ENCODE measurements around the gene MTUS2. TPM values are rescaled to one million over a fixed set of nuclear protein-coding genes. Genes with fewer than 3 reads are reported as not detected.

MTUS2 gene
- total and polyA plus RNA-seq, 3 experiments from 2014 or later, result 0.60 TPM; not detected in 2

- Mint-ChIP-seq H3K27ac (peak overlapping the region in 1 of 8 donors; percentile 61), H3K4me1 (peaks cover 13 to 20% (median 16%) of the 10 kb centered on the region in 3 donors), H3K27me3 (no peaks in the 10 kb centered on the region), H3K4me3 (no peak overlapping the region), H3K9me3 (no peaks in the 10 kb centered on the region), H3K36me3 (peaks cover 5 to 86% (median 17%) of the 10 kb centered on the region in 3 donors)
- DNase-seq, result no peak
- Histone ChIP-seq H3K27ac (ENCODE audit: low read depth, low read length) (no peak overlapping the region), H3K27me3 (ENCODE audit: insufficient read depth, low read length, poor library complexity, severe bottlenecking) (no peaks in the 10 kb centered on the region), H3K36me3 (ENCODE audit: insufficient read depth, low read length) (peaks cover 29% of the 10 kb centered on the region), H3K4me3 (ENCODE audit: low read length) (no peak overlapping the region), H3K9me3 (ENCODE audit: low read length) (no peaks in the 10 kb centered on the region), H3K4me1 (ENCODE audit: insufficient read depth, low read length) (no peaks in the 10 kb centered on the region)
- ChIA-PET CTCF (no interaction called here), POLR2A (no interaction called here)
Measured at GRCh38 chr13:29525757-29526156, 705.6 kb downstream of the MTUS2 start.

- Mint-ChIP-seq H3K27ac (peak overlapping the region in 1 of 8 donors; percentile 72), H3K9me3 (no peaks in the 10 kb centered on the region), H3K27me3 (no peaks in the 10 kb centered on the region), H3K4me3 (no peak overlapping the region), H3K4me1 (peaks cover 14 to 20% (median 17%) of the 10 kb centered on the region in 3 donors), H3K36me3 (peaks cover 5 to 85% (median 17%) of the 10 kb centered on the region in 3 donors)
- Histone ChIP-seq H3K27ac (ENCODE audit: low read depth, low read length) (no peak overlapping the region), H3K4me1 (ENCODE audit: insufficient read depth, low read length) (no peaks in the 10 kb centered on the region), H3K9me3 (ENCODE audit: low read length) (no peaks in the 10 kb centered on the region), H3K36me3 (ENCODE audit: insufficient read depth, low read length) (peaks cover 25% of the 10 kb centered on the region), H3K4me3 (ENCODE audit: low read length) (no peak overlapping the region), H3K27me3 (ENCODE audit: insufficient read depth, low read length, poor library complexity, severe bottlenecking) (no peaks in the 10 kb centered on the region)
- ChIA-PET POLR2A (no interaction called here), CTCF (interaction anchor here (2.0 kb wide), 1 partner anchor 18 kb away, joined by 6 read pairs; no protein-coding TSS in a partner anchor)
- DNase-seq, result no peak
Measured at GRCh38 chr13:29526741-29527140, 706.6 kb downstream of the MTUS2 start.

GRCh38 chr13:29527511-29527910, 707.4 kb downstream of the MTUS2 start:
- H3K36me3 Mint-ChIP-seq, result peaks cover 5 to 85% (median 13%) of the 10 kb centered on the region in 3 donors
- H3K4me1 ChIP-seq (ENCODE audit: insufficient read depth, low read length), result no peaks in the 10 kb centered on the region

GRCh38 chr13:29527916-29528315, 707.8 kb downstream of the MTUS2 start:
- POLR2A ChIA-PET, result no interaction called here
- Mint-ChIP-seq H3K27ac (peak overlapping the region in 1 of 8 donors; percentile 43), H3K4me3 (no peak overlapping the region), H3K4me1 (peaks cover 14 to 20% (median 17%) of the 10 kb centered on the region in 3 donors), H3K9me3 (no peaks in the 10 kb centered on the region), H3K27me3 (no peaks in the 10 kb centered on the region), H3K36me3 (peaks cover 5 to 85% (median 13%) of the 10 kb centered on the region in 3 donors)
- Histone ChIP-seq H3K9me3 (ENCODE audit: low read length) (no peaks in the 10 kb centered on the region), H3K27ac (ENCODE audit: low read depth, low read length) (no peak overlapping the region), H3K4me1 (ENCODE audit: insufficient read depth, low read length) (no peaks in the 10 kb centered on the region), H3K36me3 (ENCODE audit: insufficient read depth, low read length) (peaks cover 22% of the 10 kb centered on the region), H3K27me3 (ENCODE audit: insufficient read depth, low read length, poor library complexity, severe bottlenecking) (no peaks in the 10 kb centered on the region), H3K4me3 (ENCODE audit: low read length) (no peak overlapping the region)
- CTCF ChIA-PET, result interaction anchor here (2.0 kb wide), 1 partner anchor 19 kb away, joined by 6 read pairs; no protein-coding TSS in a partner anchor
- DNase-seq, result no peak

More at GRCh38 chr13:29527511-29527910, 707.4 kb downstream of the MTUS2 start:
- H3K27ac Mint-ChIP-seq, result no peak overlapping the region
- ChIA-PET CTCF (interaction anchor here (2.0 kb wide), 1 partner anchor 19 kb away, joined by 6 read pairs; no protein-coding TSS in a partner anchor), POLR2A (no interaction called here)
- H3K4me1 Mint-ChIP-seq, result peaks cover 14 to 20% (median 17%) of the 10 kb centered on the region in 3 donors
- no peaks in the 10 kb centered on the region for H3K27me3 ChIP-seq (ENCODE audit: insufficient read depth, low read length, poor library complexity, severe bottlenecking)
- H3K4me3 ChIP-seq (ENCODE audit: low read length), result no peak overlapping the region
- no peak overlapping the region for H3K4me3 Mint-ChIP-seq
- H3K9me3 Mint-ChIP-seq, result no peaks in the 10 kb centered on the region
- no peaks in the 10 kb centered on the region for H3K27me3 Mint-ChIP-seq
- H3K9me3 ChIP-seq (ENCODE audit: low read length), result no peaks in the 10 kb centered on the region
- H3K27ac ChIP-seq (ENCODE audit: low read depth, low read length), result no peak overlapping the region
- peaks cover 22% of the 10 kb centered on the region for H3K36me3 ChIP-seq (ENCODE audit: insufficient read depth, low read length)
- no peak for DNase-seq

GRCh38 chr13:29529754-29530153, 709.6 kb downstream of the MTUS2 start:
- Histone ChIP-seq H3K36me3 (ENCODE audit: insufficient read depth, low read length) (peaks cover 20% of the 10 kb centered on the region), H3K4me3 (ENCODE audit: low read length) (no peak overlapping the region), H3K27ac (ENCODE audit: low read depth, low read length) (no peak overlapping the region), H3K9me3 (ENCODE audit: low read length) (no peaks in the 10 kb centered on the region), H3K27me3 (ENCODE audit: insufficient read depth, low read length, poor library complexity, severe bottlenecking) (no peaks in the 10 kb centered on the region), H3K4me1 (ENCODE audit: insufficient read depth, low read length) (no peaks in the 10 kb centered on the region)
- Mint-ChIP-seq H3K27ac (peak overlapping the region in 7 of 8 donors; percentile 43 to 91 (median 83)), H3K4me1 (peaks cover 14 to 20% (median 17%) of the 10 kb centered on the region in 3 donors), H3K36me3 (peaks cover 5 to 80% (median 17%) of the 10 kb centered on the region in 3 donors), H3K9me3 (no peaks in the 10 kb centered on the region), H3K4me3 (peak overlapping the region in 4 of 7 donors; percentile 29 to 54 (median 46)), H3K27me3 (no peaks in the 10 kb centered on the region)
- ChIA-PET CTCF (interaction anchor here (0.9 kb wide), 1 partner anchor 21 kb away, joined by 3 read pairs; no protein-coding TSS in a partner anchor), POLR2A (no interaction called here)
- peak in 4 of 5 donors; percentile 5 to 54 (median 29) for DNase-seq

- Histone ChIP-seq H3K27me3 (ENCODE audit: insufficient read depth, low read length, poor library complexity, severe bottlenecking) (no peaks in the 10 kb centered on the region), H3K9me3 (ENCODE audit: low read length) (no peaks in the 10 kb centered on the region), H3K27ac (ENCODE audit: low read depth, low read length) (no peak overlapping the region), H3K36me3 (ENCODE audit: insufficient read depth, low read length) (peaks cover 20% of the 10 kb centered on the region), H3K4me1 (ENCODE audit: insufficient read depth, low read length) (no peaks in the 10 kb centered on the region), H3K4me3 (ENCODE audit: low read length) (no peak overlapping the region)
- no peak for DNase-seq
- ChIA-PET CTCF (no interaction called here), POLR2A (no interaction called here)
- Mint-ChIP-seq H3K27me3 (no peaks in the 10 kb centered on the region), H3K27ac (peak overlapping the region in 1 of 8 donors; percentile 33), H3K4me1 (peaks cover 14 to 20% (median 17%) of the 10 kb centered on the region in 3 donors), H3K9me3 (no peaks in the 10 kb centered on the region), H3K36me3 (peaks cover 5 to 84% (median 18%) of the 10 kb centered on the region in 3 donors), H3K4me3 (no peak overlapping the region)
Measured at GRCh38 chr13:29530901-29531300, 710.8 kb downstream of the MTUS2 start.

GRCh38 chr13:29532116-29532515, 712.0 kb downstream of the MTUS2 start:
- CTCF ChIA-PET, result no interaction called here
- no peaks in the 10 kb centered on the region for H3K4me1 ChIP-seq (ENCODE audit: insufficient read depth, low read length)
- H3K9me3 ChIP-seq (ENCODE audit: low read length), result no peaks in the 10 kb centered on the region
- POLR2A ChIA-PET, result no interaction called here
- no peak overlapping the region for H3K27ac ChIP-seq (ENCODE audit: low read depth, low read length)
- no peak overlapping the region for H3K4me3 ChIP-seq (ENCODE audit: low read length)
- no peak for DNase-seq
- Mint-ChIP-seq H3K27me3 (no peaks in the 10 kb centered on the region), H3K9me3 (no peaks in the 10 kb centered on the region), H3K36me3 (peaks cover 5 to 80% (median 20%) of the 10 kb centered on the region in 3 donors), H3K4me1 (peaks cover 14 to 21% (median 20%) of the 10 kb centered on the region in 3 donors), H3K27ac (peak overlapping the region in 1 of 8 donors; percentile 30), H3K4me3 (no peak overlapping the region)
- H3K27me3 ChIP-seq (ENCODE audit: insufficient read depth, low read length, poor library complexity, severe bottlenecking), result no peaks in the 10 kb centered on the region
- H3K36me3 ChIP-seq (ENCODE audit: insufficient read depth, low read length), result peaks cover 18% of the 10 kb centered on the region

GRCh38 chr13:29532821-29533220, 712.7 kb downstream of the MTUS2 start:
- CTCF ChIA-PET, result no interaction called here
- no peaks in the 10 kb centered on the region for H3K27me3 Mint-ChIP-seq
- Histone ChIP-seq H3K4me3 (ENCODE audit: low read length) (no peak overlapping the region), H3K36me3 (ENCODE audit: insufficient read depth, low read length) (peaks cover 11% of the 10 kb centered on the region), H3K9me3 (ENCODE audit: low read length) (no peaks in the 10 kb centered on the region), H3K27ac (ENCODE audit: low read depth, low read length) (no peak overlapping the region), H3K4me1 (ENCODE audit: insufficient read depth, low read length) (no peaks in the 10 kb centered on the region), H3K27me3 (ENCODE audit: insufficient read depth, low read length, poor library complexity, severe bottlenecking) (no peaks in the 10 kb centered on the region)
- H3K4me1 Mint-ChIP-seq, result peaks cover 17 to 23% (median 22%) of the 10 kb centered on the region in 3 donors
- peaks cover 5 to 76% (median 20%) of the 10 kb centered on the region in 3 donors for H3K36me3 Mint-ChIP-seq
- no peak overlapping the region for H3K4me3 Mint-ChIP-seq
- H3K9me3 Mint-ChIP-seq, result no peaks in the 10 kb centered on the region
- no peak overlapping the region for H3K27ac Mint-ChIP-seq
- POLR2A ChIA-PET, result no interaction called here
- DNase-seq, result no peak
